Measurements from ENCODE around the gene GALNT12.

GALNT12 gene

DNA sequence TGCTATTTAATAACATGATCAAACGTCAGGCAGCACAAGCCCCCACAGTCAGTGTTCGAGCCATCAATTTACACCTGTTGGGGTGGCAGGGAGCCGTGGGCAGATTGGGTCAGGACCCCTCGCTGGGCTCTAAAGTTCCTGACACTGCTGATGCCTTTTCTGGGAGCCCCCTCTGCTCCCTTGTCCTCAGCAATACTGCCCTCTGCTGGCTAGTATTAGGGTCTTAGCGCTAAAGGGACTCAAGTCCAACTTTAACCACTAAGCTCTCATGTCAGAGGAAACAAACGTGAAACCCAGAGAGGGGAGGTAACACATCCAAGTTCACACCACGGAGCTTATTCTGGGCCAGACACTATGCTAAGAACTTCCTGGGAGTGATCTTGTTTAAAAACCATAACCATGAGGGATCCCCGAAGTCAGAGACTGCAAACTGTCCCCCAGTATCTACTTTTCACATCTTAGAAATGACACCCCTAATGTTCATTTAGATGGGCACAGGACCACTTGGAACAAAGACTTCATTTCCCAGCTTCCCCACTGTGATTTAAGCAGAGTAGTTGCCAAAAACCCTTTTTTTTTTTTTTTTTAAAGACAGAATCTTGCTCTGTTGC, 31.5 kb upstream of the GALNT12 start:
- no peak for TF ChIP-seq ZNF274 (IDR thresholded peaks at IDR 0.05; ENCODE audit: low read depth, low read length)

DNA sequence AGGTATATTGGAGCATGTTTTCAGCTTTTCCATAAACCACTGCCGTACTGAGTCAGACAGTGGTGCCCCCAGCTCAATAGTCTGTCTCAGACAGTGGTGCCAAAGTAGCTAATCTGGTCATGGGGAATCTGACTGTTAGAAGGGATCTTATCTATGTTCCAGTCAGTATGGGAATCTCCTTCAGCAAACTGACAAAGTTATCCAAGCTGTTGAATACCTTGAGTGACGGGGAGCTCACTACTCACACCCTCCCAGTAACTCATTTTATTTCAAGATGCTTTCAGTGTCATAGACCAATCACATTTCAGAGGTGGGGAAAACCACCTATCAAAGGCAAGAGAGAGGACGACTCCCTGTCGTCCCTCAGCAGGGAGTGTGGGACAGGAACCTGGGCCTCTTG, 29.9 kb upstream of the GALNT12 start:
- no peak overlapping the region for H3K4me3 ChIP-seq (ENCODE audit: low read length)
- TF ChIP-seq ZNF274 (IDR thresholded peaks at IDR 0.05; ENCODE audit: low read depth, low read length): no peak

More for the DNA sequence above, 31.5 kb upstream of the GALNT12 start:
- H3K4me3 ChIP-seq (ENCODE audit: low read length): no peak overlapping the region

DNA sequence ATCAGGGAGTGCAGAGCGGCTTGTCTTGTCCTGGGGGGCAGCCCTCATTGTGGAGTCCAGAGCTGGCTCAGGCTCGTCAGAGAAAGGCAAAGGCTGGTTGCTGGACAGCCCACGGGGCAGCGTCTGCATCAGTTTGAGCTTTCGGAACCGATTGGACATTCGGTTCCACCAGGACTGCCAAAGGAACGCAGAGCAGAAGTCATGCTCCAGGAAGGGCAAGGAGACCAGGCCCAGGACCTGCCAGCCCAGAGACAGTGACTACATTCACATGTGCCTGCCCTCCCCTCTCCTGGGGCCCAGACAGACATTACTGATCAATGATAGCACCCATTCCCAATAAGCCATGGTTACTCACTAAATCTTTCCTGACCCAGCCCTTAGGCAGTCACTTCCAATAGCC, 29.2 kb upstream of the GALNT12 start:
- no peak for TF ChIP-seq ZNF274 (IDR thresholded peaks at IDR 0.05; ENCODE audit: low read depth, low read length)

DNA sequence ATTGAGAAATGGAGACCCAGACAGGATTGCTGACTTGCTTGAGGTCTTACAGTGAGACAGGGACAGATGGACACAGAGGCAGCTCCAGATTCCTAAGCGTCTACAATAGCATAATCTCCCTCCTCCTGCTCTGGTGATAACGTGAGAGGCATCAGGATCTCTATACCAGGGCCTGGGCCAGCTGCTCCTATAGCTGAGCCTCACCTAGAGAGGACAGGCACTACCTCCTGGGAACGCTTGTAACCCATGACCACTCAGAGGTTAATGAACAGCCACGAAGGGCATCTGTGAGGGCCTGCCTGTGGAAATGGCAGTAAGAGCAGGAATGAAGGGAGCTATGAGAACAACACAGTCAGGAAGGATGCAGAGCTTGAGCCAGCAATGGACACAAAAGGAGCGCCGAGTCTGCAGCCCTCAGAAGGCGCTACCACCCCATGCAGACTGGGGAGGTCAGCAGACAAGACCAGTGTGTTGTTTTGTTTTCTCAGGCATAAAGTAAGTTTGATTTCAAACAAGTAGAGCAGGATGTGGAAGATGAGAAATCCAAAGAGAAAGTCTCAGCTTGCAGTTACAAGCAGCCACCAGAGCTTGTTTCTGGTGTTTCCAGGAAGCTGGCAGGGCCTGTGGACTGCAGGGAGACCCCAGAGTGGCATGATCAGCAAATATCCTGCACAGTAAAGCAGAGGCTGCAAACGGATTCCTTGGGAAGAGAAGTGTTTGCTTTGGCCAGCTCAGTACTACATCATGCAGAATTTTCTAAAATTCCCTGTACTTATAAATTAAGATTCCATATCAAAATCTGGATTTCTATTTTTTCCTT, 28.5 kb upstream of the GALNT12 start:
- H3K4me3 ChIP-seq (ENCODE audit: low read length): no peak overlapping the region
- TF ChIP-seq ZNF274 (IDR thresholded peaks at IDR 0.05; ENCODE audit: low read depth, low read length): no peak

More for the DNA sequence above, 29.2 kb upstream of the GALNT12 start:
- H3K4me3 ChIP-seq (ENCODE audit: low read length): no peak overlapping the region

DNA sequence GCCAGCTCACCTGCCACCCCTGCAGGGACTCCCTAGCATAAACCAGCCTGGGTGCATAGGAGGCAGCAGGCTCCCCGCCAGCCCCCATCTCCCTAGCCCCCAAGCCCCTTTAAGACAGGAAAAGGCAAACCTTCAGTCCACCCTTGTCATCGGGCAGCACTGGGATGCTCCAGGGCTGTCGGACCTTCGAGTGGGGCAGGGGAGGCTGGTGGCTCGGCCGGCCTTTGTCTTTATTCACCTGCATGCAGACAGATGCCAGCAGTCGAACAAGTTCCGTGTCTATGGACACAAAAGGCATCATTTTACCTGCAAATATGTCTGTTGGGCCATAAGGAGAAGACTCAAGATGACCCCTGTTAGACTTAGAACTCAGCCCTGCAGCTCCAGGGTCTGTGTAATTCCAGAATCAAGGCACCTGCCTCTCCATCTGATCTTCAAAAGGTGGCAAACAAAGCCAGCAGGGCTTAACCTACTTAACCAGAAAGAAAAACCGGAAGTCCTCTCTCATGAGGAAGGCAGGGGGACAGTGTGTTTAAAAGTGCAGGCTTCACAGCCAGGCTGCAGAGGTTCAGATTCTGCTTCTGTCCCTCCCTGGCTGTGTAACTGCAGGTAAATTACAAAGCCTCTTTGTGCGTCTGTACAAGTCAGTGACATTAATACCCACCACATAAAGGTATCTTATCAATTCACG, 27.3 kb upstream of the GALNT12 start:
- no peak for TF ChIP-seq ZNF274 (IDR thresholded peaks at IDR 0.05; ENCODE audit: low read depth, low read length)
- no peak overlapping the region for H3K4me3 ChIP-seq (ENCODE audit: low read length)

DNA sequence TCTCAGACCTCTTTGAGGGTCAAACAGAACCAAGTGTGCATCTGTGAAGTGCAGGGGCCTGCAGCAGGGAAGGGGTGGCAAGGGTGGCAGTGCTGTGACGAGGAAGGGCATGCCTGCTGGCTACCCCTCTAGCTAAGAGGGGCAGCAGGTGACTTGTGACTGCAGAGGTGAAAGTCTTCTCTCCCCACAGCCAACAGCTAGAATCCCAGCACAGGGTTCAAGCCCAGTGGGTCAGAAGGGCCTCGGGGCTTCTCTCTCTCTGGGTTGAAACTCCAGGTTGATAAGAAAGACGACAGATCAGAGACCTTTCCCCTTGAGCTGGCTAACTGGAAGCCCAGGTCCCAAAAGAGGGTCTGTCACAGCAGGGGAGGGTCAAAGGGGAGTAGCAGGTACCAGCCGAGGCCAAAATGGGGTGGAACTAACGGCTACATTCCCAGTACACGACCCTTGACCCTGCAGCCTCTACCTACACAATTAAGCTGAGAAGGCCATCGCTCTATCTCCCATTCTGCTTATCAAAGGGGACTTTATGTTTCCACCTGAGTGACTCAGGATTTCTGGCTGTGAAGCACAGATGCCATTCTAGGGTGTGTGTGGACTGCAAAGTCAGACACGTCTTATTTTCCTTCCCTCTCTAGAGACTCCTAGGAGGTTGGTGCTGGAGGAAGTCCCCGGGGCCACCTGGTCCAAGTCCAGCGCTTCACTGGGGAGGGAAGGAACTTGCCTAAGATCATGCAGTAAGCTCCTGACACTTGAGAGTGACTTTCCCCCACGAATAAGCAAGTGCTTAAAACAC, 25.7 kb upstream of the GALNT12 start:
- TF ChIP-seq ZNF274 (IDR thresholded peaks at IDR 0.05; ENCODE audit: low read depth, low read length): no peak
- H3K4me3 ChIP-seq (ENCODE audit: low read length): no peak overlapping the region

DNA sequence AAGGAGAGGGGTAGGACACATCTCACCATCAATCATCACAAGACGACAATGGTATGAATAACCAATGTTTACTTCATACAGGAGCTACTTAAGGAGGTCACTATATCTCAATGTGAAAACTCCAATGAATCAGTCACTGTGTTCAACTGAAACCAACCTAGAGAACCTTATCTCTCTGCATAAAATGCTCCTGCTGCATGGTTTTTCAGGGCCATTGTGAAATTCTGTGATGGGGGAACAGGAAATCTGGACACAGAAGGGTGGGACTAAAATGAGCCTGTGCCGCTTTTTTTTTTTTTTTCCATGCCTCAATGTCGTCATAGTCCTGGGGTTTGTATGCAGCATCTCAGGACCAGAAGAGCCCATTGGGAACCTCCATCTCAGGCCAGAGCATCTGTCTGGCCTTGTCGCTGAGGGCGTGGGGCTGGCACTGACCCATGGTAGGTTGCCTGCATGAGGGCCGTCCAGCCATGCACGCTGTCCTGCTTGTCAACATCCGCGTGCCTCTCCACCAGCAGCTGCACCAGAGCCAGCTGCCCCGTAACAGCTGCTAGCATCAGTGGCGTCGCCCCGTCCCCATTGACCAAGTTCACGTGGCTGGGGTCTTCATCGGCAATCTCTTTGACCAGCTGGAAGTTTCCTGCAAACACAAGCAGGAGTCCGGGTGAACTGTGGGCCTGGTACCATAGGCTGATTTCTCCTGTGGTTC, 23.8 kb upstream of the GALNT12 start:
- no peak overlapping the region for H3K4me3 ChIP-seq (ENCODE audit: low read length)
- no peak for TF ChIP-seq ZNF274 (IDR thresholded peaks at IDR 0.05; ENCODE audit: low read depth, low read length)

DNA sequence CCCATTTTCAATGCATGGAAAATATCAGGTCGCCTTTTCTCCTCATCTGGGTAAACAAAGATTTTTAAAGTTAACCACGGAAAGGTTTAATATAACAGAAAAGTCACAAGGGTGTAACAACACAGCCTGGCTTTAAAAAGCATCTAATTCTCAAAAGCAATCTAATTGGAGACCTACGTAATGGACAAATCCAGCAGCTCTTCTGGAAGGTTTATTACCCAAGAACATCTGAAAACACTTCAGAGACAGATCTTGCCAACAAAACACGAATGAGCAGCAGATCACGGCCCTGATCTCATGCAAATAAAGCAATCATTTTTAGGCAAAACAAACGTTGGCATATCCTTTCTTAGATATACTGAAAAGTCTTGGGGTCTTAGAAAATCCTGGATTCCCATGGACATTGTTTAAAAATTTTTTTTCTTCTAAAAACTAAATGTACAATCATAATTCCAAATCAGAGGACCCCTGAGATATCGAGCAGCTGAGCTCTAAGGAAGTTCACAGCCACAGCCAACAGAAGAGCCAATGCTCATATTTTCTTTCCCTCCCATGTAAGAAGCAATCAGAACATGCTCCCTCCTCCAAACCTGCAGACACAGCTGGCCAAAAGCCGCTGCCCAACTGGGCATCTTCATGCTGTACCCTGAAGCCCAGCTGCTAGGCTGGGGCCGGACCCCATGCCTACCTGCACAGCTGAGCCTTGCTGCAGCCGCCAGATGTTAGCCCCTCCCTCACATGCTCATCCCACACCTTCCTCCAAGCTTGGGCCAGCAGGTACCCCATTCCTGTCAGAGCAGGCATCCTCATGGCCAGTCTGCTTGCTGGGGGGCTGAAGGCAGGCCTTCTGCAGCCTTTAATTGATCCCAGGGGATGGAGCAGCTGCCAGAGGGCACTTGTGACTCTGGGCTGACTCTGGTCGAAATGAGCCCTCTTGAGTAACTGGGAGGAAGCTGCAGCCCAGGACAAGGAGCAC, 22.4 kb upstream of the GALNT12 start:
- H3K4me3 ChIP-seq (ENCODE audit: low read length): no peak overlapping the region
- TF ChIP-seq ZNF274 (IDR thresholded peaks at IDR 0.05; ENCODE audit: low read depth, low read length): no peak

DNA sequence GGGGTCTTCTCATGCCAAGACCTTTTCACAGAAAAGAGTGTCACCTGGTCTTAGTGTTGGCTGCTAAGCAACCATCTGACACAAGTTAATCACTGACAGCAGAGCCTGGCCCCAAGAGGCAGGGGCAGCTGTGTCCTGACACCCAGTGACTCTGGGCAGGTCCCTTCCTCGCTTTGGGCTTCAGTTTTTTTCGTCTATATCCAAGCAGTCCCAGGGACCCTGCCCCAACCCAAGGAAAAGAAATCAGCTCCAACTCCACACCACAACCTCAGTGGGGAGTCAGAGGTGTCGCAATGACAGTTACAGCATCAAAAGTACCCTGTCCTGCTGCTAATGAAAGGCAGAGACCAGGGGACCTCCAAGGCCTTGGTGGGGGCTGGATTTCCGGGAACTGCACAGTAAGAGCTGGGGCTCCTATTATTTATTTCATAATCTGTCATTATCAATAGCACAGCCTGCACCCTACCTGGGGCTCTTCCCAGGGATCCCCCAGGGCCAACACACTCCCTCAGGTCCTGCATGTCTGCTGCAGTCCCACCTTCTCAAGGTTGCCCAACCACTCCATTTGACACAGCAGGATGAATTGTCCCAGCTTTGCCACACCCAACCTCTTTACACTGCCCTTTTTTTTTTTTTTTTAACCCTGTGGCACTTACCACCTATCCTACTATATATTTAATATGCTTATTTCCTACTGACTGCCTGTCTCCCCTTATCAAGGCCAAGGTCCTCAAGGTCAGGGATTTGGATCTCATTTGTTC, 20.5 kb upstream of the GALNT12 start:
- no peak overlapping the region for H3K4me3 ChIP-seq (ENCODE audit: low read length)
- no peak for TF ChIP-seq ZNF274 (IDR thresholded peaks at IDR 0.05; ENCODE audit: low read depth, low read length)

DNA sequence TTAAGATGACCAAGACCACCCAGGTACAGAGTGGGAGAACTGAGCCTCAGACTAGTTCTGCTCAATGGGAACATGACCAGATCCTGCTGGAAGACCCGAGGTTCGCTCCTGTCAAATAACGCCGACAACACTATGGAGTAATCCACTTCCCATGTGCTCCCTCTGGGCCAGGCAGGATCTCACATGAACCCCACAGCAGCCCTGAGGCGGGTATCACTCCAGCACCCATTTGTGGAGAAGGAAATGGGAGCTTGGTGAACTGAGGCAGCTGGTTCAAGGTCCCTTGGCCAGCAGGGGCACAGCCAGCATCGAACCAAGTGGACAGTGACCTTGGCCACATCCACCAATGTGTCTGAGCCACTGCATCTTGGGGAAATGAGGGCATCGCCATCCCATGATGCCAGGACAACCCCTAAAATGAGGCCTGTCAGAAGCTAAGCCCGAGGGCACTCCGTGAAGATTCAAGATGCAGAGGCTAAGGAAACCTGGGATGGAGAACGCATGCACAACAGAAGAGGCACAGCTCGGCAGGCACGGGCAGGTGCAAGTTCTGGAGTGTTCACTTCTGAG, 19.6 kb upstream of the GALNT12 start:
- no peak overlapping the region for H3K4me3 ChIP-seq (ENCODE audit: low read length)
- no peak for TF ChIP-seq ZNF274 (IDR thresholded peaks at IDR 0.05; ENCODE audit: low read depth, low read length)

DNA sequence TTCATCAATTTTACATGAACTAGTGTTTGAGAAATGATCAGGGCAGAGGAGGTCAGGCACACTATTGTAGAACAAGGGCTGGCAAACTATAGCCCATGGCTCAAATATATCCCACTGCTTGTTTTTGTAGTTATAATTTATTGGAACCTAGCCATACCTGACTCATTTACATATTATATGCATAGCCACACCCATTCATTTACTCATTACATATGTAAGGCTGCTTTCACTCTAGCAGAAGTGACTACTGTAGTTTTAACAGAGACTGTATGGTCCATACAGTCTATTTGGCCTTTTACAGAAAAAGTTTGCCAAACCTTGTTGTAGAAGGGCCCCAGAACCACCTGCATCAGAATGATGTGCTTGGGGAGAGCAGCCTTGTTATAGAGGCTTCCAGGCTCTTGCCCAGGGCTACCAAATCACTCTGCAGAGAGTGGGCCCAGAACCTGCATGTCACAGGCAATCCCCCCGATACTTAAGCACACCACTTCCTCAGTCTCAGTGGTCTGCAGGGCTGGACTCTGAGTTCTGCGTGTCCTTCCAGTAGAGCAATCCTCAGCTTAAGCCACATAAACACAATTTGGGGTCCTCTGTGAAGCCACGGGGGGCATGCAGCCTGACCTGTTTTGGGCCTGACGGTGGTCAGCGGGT, 17.9 kb upstream of the GALNT12 start:
- H3K4me3 ChIP-seq (ENCODE audit: low read length): no peak overlapping the region
- TF ChIP-seq ZNF274 (IDR thresholded peaks at IDR 0.05; ENCODE audit: low read depth, low read length): no peak

Data from GM08714 (cell line).